ENCODE results near the gene TRIM34. TPM values are rescaled to one million over a fixed set of nuclear protein-coding genes. Genes with fewer than 3 reads are reported as not detected.

TRIM34 gene
- total RNA-seq, 1 donor from 2014 or later = 4.6 TPM

- Histone ChIP-seq H3K4me1 (ENCODE audit: insufficient read depth, low read length) (peaks cover 16% of the 10 kb centered on the region), H3K4me3 (ENCODE audit: insufficient read depth, low read depth, low read length) (no peak overlapping the region), H3K27me3 (ENCODE audit: insufficient read depth, low read length) (no peaks in the 10 kb centered on the region), H3K9me3 (ENCODE audit: insufficient read depth, low read depth, low read length) (no peaks in the 10 kb centered on the region), H3K79me2 (ENCODE audit: insufficient read depth, low read length) (peaks cover 13% of the 10 kb centered on the region), H3K4me2 (ENCODE audit: low read length) (no peak overlapping the region), H4K20me1 (ENCODE audit: insufficient read depth, low read length) (no peaks in the 10 kb centered on the region), H3K27ac (ENCODE audit: low read depth, low read length) (no peak overlapping the region), H3K36me3 (ENCODE audit: insufficient read depth, low read length) (no peaks in the 10 kb centered on the region), H3K9ac (ENCODE audit: low read length) (no peak overlapping the region), H2AFZ (ENCODE audit: low read depth, low read length) (no peak overlapping the region)
- Mint-ChIP-seq H3K4me3 (ENCODE audit: unreplicated experiment) (peak overlapping the region; percentile 90), H3K27ac (ENCODE audit: unreplicated experiment) (no peak overlapping the region), H3K27me3 (ENCODE audit: low read depth, unreplicated experiment) (no peaks in the 10 kb centered on the region), H3K36me3 (ENCODE audit: low read depth, unreplicated experiment) (peaks cover 21% of the 10 kb centered on the region), H3K9me3 (ENCODE audit: unreplicated experiment) (peaks cover 2% of the 10 kb centered on the region), H3K4me1 (ENCODE audit: low read depth, unreplicated experiment) (peaks cover 29% of the 10 kb centered on the region)
- no peak for TF ChIP-seq CTCF (IDR thresholded peaks at IDR 0.05; ENCODE audit: insufficient read depth, low read depth, low read length)
- no peak for TF ChIP-seq EZH2 (IDR thresholded peaks at IDR 0.05; ENCODE audit: insufficient read depth, low read length)
- no peak for DNase-seq (ENCODE audit: low read depth)
- no peak for FAIRE-seq
Observed at GRCh38 chr11:5691964-5692361, 67.2 kb downstream of the TRIM34 start.

Other genes starting within 250 kb of the TRIM34 start
- not detected in 2 replicates for gene OR51M1, start 241.2 kb upstream of the TRIM34 start, total RNA-seq
- not detected in 2 replicates for gene OR51Q1, start 202.9 kb upstream of the TRIM34 start, total RNA-seq
- not detected in 2 replicates for gene OR51I1, start 183.5 kb upstream of the TRIM34 start, total RNA-seq
- not detected in 2 replicates for gene OR51I2, start 175.7 kb upstream of the TRIM34 start, total RNA-seq
- not detected in 2 replicates for gene OR52D1, start 136.3 kb upstream of the TRIM34 start, total RNA-seq
- not detected in 2 replicates for gene UBQLN3, start 115.0 kb upstream of the TRIM34 start, total RNA-seq
- gene UBQLNL, start 108.3 kb upstream of the TRIM34 start, total RNA-seq = 0.27 TPM in 1 of 2 replicates, not detected in the other
- not detected in 2 replicates for gene OR52H1, start 76.5 kb upstream of the TRIM34 start, total RNA-seq
- gene OR52B6, start 44.1 kb upstream of the TRIM34 start, total RNA-seq = not detected in 2 replicates
- 17.6 and 23.9 TPM in 2 replicates for gene TRIM6, start 28.4 kb upstream of the TRIM34 start, total RNA-seq
- gene TRIM5, start 60.1 kb downstream of the TRIM34 start, total RNA-seq = 45.3 and 55.6 TPM in 2 replicates
- 167 and 205 TPM in 2 replicates for gene TRIM22, start 64.8 kb downstream of the TRIM34 start, total RNA-seq
- gene OR56B1, start 111.4 kb downstream of the TRIM34 start, total RNA-seq = not detected in 2 replicates
- not detected in 2 replicates for gene OR52N4, start 129.2 kb downstream of the TRIM34 start, total RNA-seq
- not detected in 2 replicates for gene OR52N5, start 158.4 kb downstream of the TRIM34 start, total RNA-seq
- gene OR52N1, start 166.3 kb downstream of the TRIM34 start, total RNA-seq = not detected in 2 replicates
- not detected in 2 replicates for gene OR52N2, start 183.9 kb downstream of the TRIM34 start, total RNA-seq
- gene OR52E6, start 216.9 kb downstream of the TRIM34 start, total RNA-seq = not detected in 2 replicates
- gene OR52E8, start 232.7 kb downstream of the TRIM34 start, total RNA-seq = not detected in 2 replicates

All from astrocyte (in vitro differentiated cells and primary cell).